ENCODE measurements around the gene SRC. TPM values are rescaled to one million over a fixed set of nuclear protein-coding genes. Genes with fewer than 3 reads are reported as not detected.

The SRC gene
- total RNA-seq, 1 experiment from 2014 or later = 197 TPM

- POLR2A ChIA-PET = no interaction called here
- no peak overlapping the region for H3K4me3 Mint-ChIP-seq (ENCODE audit: unreplicated experiment)
Observed at GRCh38 chr20:37385176-37385575, 39.2 kb downstream of the SRC start.

GRCh38 chr20:37385659-37386504, 39.9 kb downstream of the SRC start:
- H3K27ac Mint-ChIP-seq (ENCODE audit: unreplicated experiment) = no peak overlapping the region
- peak in 1 of 2 experiments; percentile 41 for DNase-seq
- BruUV-seq (replicated peaks) = no TSS peak
- TF ChIP-seq CTCF (IDR thresholded peaks at IDR 0.05; ENCODE audit: insufficient read depth in 1 of 2, low read depth in 1 of 2, low read length in 1 of 2, severe bottlenecking in 1 of 2, unreplicated experiment in 1 of 2) = no peak
- peaks cover 97% of the 10 kb centered on the region for H3K36me3 Mint-ChIP-seq (ENCODE audit: insufficient read depth, unreplicated experiment)
- H3K4me3 Mint-ChIP-seq (ENCODE audit: unreplicated experiment) = no peak overlapping the region
- CTCF ChIA-PET = interaction anchor here (0.6 to 1.4 kb wide), 5 partner anchors 103 to 194 kb away, joined by 3 to 5 read pairs (median 3); no protein-coding TSS in a partner anchor
- Histone ChIP-seq H3K9me3 (no peaks in the 10 kb centered on the region), H3K27me3 (replicated peaks; ENCODE audit: control insufficient read depth, insufficient read depth, low read length) (no peaks in the 10 kb centered on the region), H3K36me3 (ENCODE audit: control insufficient read depth, insufficient read depth, low read length) (peaks cover 16% of the 10 kb centered on the region), H3K4me1 (peaks cover 18% of the 10 kb centered on the region), H3K4me3 (ENCODE audit: low read depth, low read length) (no peak overlapping the region)
- H3K4me1 Mint-ChIP-seq (ENCODE audit: low read depth, unreplicated experiment) = peaks cover 2% of the 10 kb centered on the region
- H3K27me3 Mint-ChIP-seq (ENCODE audit: insufficient read depth, unreplicated experiment) = no peaks in the 10 kb centered on the region
- POLR2A ChIA-PET = no interaction called here
- no peaks in the 10 kb centered on the region for H3K9me3 Mint-ChIP-seq (ENCODE audit: unreplicated experiment)
- intact Hi-C loops (cut with micrococcal nuclease; ENCODE audit: unreplicated experiment) = no loop called here

More at GRCh38 chr20:37385176-37385575, 39.2 kb downstream of the SRC start:
- H3K4me3 ChIP-seq (ENCODE audit: low read depth, low read length) = no peak overlapping the region
- H3K4me1 ChIP-seq = peaks cover 20% of the 10 kb centered on the region
- H3K4me1 Mint-ChIP-seq (ENCODE audit: low read depth, unreplicated experiment) = peaks cover 9% of the 10 kb centered on the region
- H3K36me3 ChIP-seq (ENCODE audit: control insufficient read depth, insufficient read depth, low read length) = peaks cover 16% of the 10 kb centered on the region
- peak overlapping the region; percentile 10 for H3K27ac Mint-ChIP-seq (ENCODE audit: unreplicated experiment)
- CTCF ChIA-PET = interaction anchor here (0.6 to 1.4 kb wide), 8 partner anchors 19 to 193 kb away, joined by 3 to 5 read pairs (median 4); no protein-coding TSS in a partner anchor
- H3K27me3 Mint-ChIP-seq (ENCODE audit: insufficient read depth, unreplicated experiment) = no peaks in the 10 kb centered on the region
- no peaks in the 10 kb centered on the region for H3K9me3 ChIP-seq
- H3K9me3 Mint-ChIP-seq (ENCODE audit: unreplicated experiment) = no peaks in the 10 kb centered on the region
- no TSS peak for BruUV-seq (replicated peaks)
- intact Hi-C loops (cut with micrococcal nuclease; ENCODE audit: unreplicated experiment) = no loop called here
- DNase-seq = peak in 1 of 2 experiments; percentile 38
- no peaks in the 10 kb centered on the region for H3K27me3 ChIP-seq (replicated peaks; ENCODE audit: control insufficient read depth, insufficient read depth, low read length)
- H3K36me3 Mint-ChIP-seq (ENCODE audit: insufficient read depth, unreplicated experiment) = peaks cover 97% of the 10 kb centered on the region
- TF ChIP-seq CTCF (IDR thresholded peaks at IDR 0.05; ENCODE audit: insufficient read depth in 1 of 2, low read depth in 1 of 2, low read length in 1 of 2, severe bottlenecking in 1 of 2, unreplicated experiment in 1 of 2) = no peak

- Histone ChIP-seq H3K36me3 (ENCODE audit: control insufficient read depth, insufficient read depth, low read length) (peaks cover 14% of the 10 kb centered on the region), H3K4me3 (ENCODE audit: low read depth, low read length) (no peak overlapping the region), H3K4me1 (peaks cover 16% of the 10 kb centered on the region), H3K27me3 (replicated peaks; ENCODE audit: control insufficient read depth, insufficient read depth, low read length) (no peaks in the 10 kb centered on the region), H3K9me3 (no peaks in the 10 kb centered on the region)
- no peaks in the 10 kb centered on the region for H3K4me1 Mint-ChIP-seq (ENCODE audit: low read depth, unreplicated experiment)
- peak overlapping the region; percentile 19 for H3K27ac Mint-ChIP-seq (ENCODE audit: unreplicated experiment)
- no peak for TF ChIP-seq CTCF (IDR thresholded peaks at IDR 0.05; ENCODE audit: insufficient read depth in 1 of 2, low read depth in 1 of 2, low read length in 1 of 2, severe bottlenecking in 1 of 2, unreplicated experiment in 1 of 2)
- intact Hi-C loops (cut with micrococcal nuclease; ENCODE audit: unreplicated experiment) = no loop called here
- DNase-seq = peak in 1 of 2 experiments; percentile 44
- H3K4me3 Mint-ChIP-seq (ENCODE audit: unreplicated experiment) = no peak overlapping the region
- peaks cover 97% of the 10 kb centered on the region for H3K36me3 Mint-ChIP-seq (ENCODE audit: insufficient read depth, unreplicated experiment)
- POLR2A ChIA-PET = no interaction called here
- no peaks in the 10 kb centered on the region for H3K27me3 Mint-ChIP-seq (ENCODE audit: insufficient read depth, unreplicated experiment)
- BruUV-seq (replicated peaks) = no TSS peak
- H3K9me3 Mint-ChIP-seq (ENCODE audit: unreplicated experiment) = no peaks in the 10 kb centered on the region
- CTCF ChIA-PET = interaction anchor here (0.6 to 1.1 kb wide), 2 partner anchors 37 to 110 kb away, joined by 3 to 4 read pairs; no protein-coding TSS in a partner anchor
Observed at GRCh38 chr20:37386505-37387251, 40.7 kb downstream of the SRC start.

Measured in Caco-2 (cell line).